H4 (cell line): Measurements from ENCODE around the gene CIB4. TPM values are rescaled to one million over a fixed set of nuclear protein-coding genes. Genes with fewer than 3 reads are reported as not detected.
"Not testable (repeated sequence)": the region's sequence is repeated elsewhere in the genome, so short reads cannot be mapped to it uniquely, and the experiment has no call there.

Experiments
- DNase-seq: peaks from one replicate; pipeline ENCODE4 v3.0.0-alpha.2; 2015; ENCODE audit warnings: low spot score
- total RNA-seq: library from RNA; depleted of rRNA; stranded (reverse); fragments of >200 nt; shearing (Covaris generic); gene quantifications from 2 replicates; pipeline ENCODE4 v1.2.3, GENCODE V29; 2014

The CIB4 gene
- total RNA-seq, 1 experiment from 2014 or later, result not detected

- DNase-seq, result no peak
Measured at GRCh38 chr2:26668041-26668440, 26.9 kb upstream of the CIB4 start.

GRCh38 chr2:26666671-26667070, 25.5 kb upstream of the CIB4 start:
- no peak for DNase-seq

GRCh38 chr2:26665296-26665695, 24.1 kb upstream of the CIB4 start:
- DNase-seq, result not testable (repeated sequence)

- DNase-seq, result no peak
Measured at GRCh38 chr2:26660363-26660962, 19.3 kb upstream of the CIB4 start.

GRCh38 chr2:26658691-26659346, 17.7 kb upstream of the CIB4 start:
- DNase-seq, result no peak

GRCh38 chr2:26657265-26657664, 16.1 kb upstream of the CIB4 start:
- no peak for DNase-seq

- DNase-seq, result no peak
Measured at GRCh38 chr2:26655611-26656195, 14.5 kb upstream of the CIB4 start.

GRCh38 chr2:26655120-26655519, 14.0 kb upstream of the CIB4 start:
- DNase-seq, result not testable (repeated sequence)

GRCh38 chr2:26654061-26654340, 12.8 kb upstream of the CIB4 start:
- no peak for DNase-seq

- DNase-seq, result no peak
Measured at GRCh38 chr2:26653207-26654060, 12.3 kb upstream of the CIB4 start.

GRCh38 chr2:26652361-26653041, 11.3 kb upstream of the CIB4 start:
- peak; percentile 19 for DNase-seq

GRCh38 chr2:26651799-26652198, 10.6 kb upstream of the CIB4 start:
- DNase-seq, result no peak

GRCh38 chr2:26651470-26651771, 10.3 kb upstream of the CIB4 start:
- DNase-seq, result no peak

GRCh38 chr2:26650713-26651469, 9.7 kb upstream of the CIB4 start:
- DNase-seq, result no peak

- DNase-seq, result no peak
Measured at GRCh38 chr2:26649992-26650712, 9.0 kb upstream of the CIB4 start.

- DNase-seq, result no peak
Measured at GRCh38 chr2:26649322-26649721, 8.2 kb upstream of the CIB4 start.

- DNase-seq, result no peak
Measured at GRCh38 chr2:26648516-26648915, 7.3 kb upstream of the CIB4 start.

GRCh38 chr2:26647981-26648380, 6.8 kb upstream of the CIB4 start:
- DNase-seq, result no peak

- no peak for DNase-seq
Measured at GRCh38 chr2:26646986-26647672, 6.0 kb upstream of the CIB4 start.

GRCh38 chr2:26645762-26646161, 4.6 kb upstream of the CIB4 start:
- DNase-seq, result no peak
